CD4-positive, alpha-beta T cell (primary cell): ENCODE results near the gene THAP12. TPM values are rescaled to one million over a fixed set of nuclear protein-coding genes. Genes with fewer than 3 reads are reported as not detected.
A peak's percentile ranks its signal among the peaks of the same experiment; 100 is the strongest.

Experiments
- ATAC-seq: fragments of 200-7000 bp; cut with Tn5 transposase; one replicate; pipeline ENCODE4 v1.10.0; 2022; ENCODE audit warnings: mild to moderate bottlenecking; ENCODE audit not compliant: poor library complexity
- CTCF ChIA-PET: fragments of 350-600 bp; sonication (Branson Sonifier 250); formaldehyde crosslinking; loops from one replicate; lab custom pipeline; 2021; ENCODE audit warnings: antibody characterized with exemption, inconsistent platforms; lab: Charles Lee
- POLR2A ChIA-PET: fragments of 350-600 bp; sonication (Branson Sonifier 250); formaldehyde crosslinking; loops from one replicate; lab custom pipeline; 2021; ENCODE audit warnings: antibody characterized with exemption, inconsistent platforms; lab: Charles Lee
- DNase-seq, 14 experiments: peaks; one replicate each; pipeline ENCODE4 v3.0.0-alpha.2; 2013 to 2020; ENCODE audit warnings: mixed read lengths in 2 of 14
- H3K27ac ChIP-seq, 2 donors: one replicate each; pipeline versions ENCODE4 v1.5.1 to v1.7.0; 2013; ENCODE audit warnings: low read length in 2 of 2, low read depth in 1 of 2, mild to moderate bottlenecking in 1 of 2
- H3K27me3 ChIP-seq, 2 experiments: 1 replicate in 1 of 2; 2 replicates in 1 of 2; pipeline versions ENCODE4 v1.6.1 to v1.7.0; 2013; ENCODE audit warnings: low read length in 2 of 2, control low read depth in 1 of 2, mild to moderate bottlenecking in 1 of 2, moderate library complexity in 1 of 2; ENCODE audit not compliant: insufficient read depth in 2 of 2, control insufficient read depth in 1 of 2
- H3K36me3 ChIP-seq: one replicate; pipeline ENCODE4 v1.6.1; 2013; ENCODE audit warnings: low read length, control low read depth; ENCODE audit not compliant: insufficient read depth
- H3K4me1 ChIP-seq: one replicate; pipeline ENCODE4 v1.6.1; 2013; ENCODE audit warnings: low read length, control low read depth; ENCODE audit not compliant: insufficient read depth
- H3K4me3 ChIP-seq: one replicate; pipeline ENCODE4 v1.5.1; 2013; ENCODE audit warnings: mild to moderate bottlenecking, low read length, moderate library complexity
- H3K9me3 ChIP-seq, 2 experiments: 1 replicate in 1 of 2; 2 replicates in 1 of 2; pipeline versions ENCODE4 v1.6.1 to v1.7.0; 2013; ENCODE audit warnings: low read length in 2 of 2, mild to moderate bottlenecking in 2 of 2, control low read depth in 1 of 2, moderate library complexity in 1 of 2; ENCODE audit not compliant: control insufficient read depth in 1 of 2, insufficient read depth in 1 of 2
- H3K27ac Mint-ChIP-seq: one replicate; pipeline ENCODE4 v1.8.0; 2020; ENCODE audit warnings: mixed read lengths
- H3K27me3 Mint-ChIP-seq: one replicate; pipeline ENCODE4 v1.8.0; 2021; ENCODE audit warnings: mixed read lengths
- H3K36me3 Mint-ChIP-seq: one replicate; pipeline ENCODE4 v1.8.0; 2021; ENCODE audit warnings: low read depth, mixed read lengths
- H3K4me1 Mint-ChIP-seq: one replicate; pipeline ENCODE4 v1.8.0; 2021; ENCODE audit warnings: low read depth, mixed read lengths
- H3K4me3 Mint-ChIP-seq: one replicate; pipeline ENCODE4 v1.8.0; 2020; ENCODE audit warnings: mild to moderate bottlenecking, mixed read lengths
- H3K9me3 Mint-ChIP-seq: one replicate; pipeline ENCODE4 v1.8.0; 2020; ENCODE audit warnings: mixed read lengths
- CTCF ChIP-seq: fragments of 200-600 bp; IDR thresholded peaks from one replicate; pipeline ENCODE4 v1.8.0; 2022; ENCODE audit warnings: antibody characterized with exemption, mild to moderate bottlenecking
- intact Hi-C, 2 experiments: fragments of 100-400 bp; cut with DNase I in 1 of 2; cut with micrococcal nuclease in 1 of 2; formaldehyde crosslinking; loops; one replicate each; pipeline versions ENCODE4 v1.15.1 to v1.9.0; 2023 to 2025; cut with DNase I, micrococcal nuclease
- total RNA-seq, 174 experiments: library from RNA in 2 of 174; stranded (reverse) in 2 of 174; gene quantifications; one replicate each; pipeline ENCODE4 v1.2.3 and lab custom pipeline; 2021 to 2026

The THAP12 gene
- total RNA-seq, 2 experiments from 2014 or later, result 34.8 to 36.3 TPM

- H3K4me1 ChIP-seq, result peaks cover 7% of the 10 kb centered on the region
- no peak overlapping the region for H3K4me3 ChIP-seq
- no peaks in the 10 kb centered on the region for H3K36me3 Mint-ChIP-seq
- H3K9me3 ChIP-seq, result no peaks in the 10 kb centered on the region
- DNase-seq, result peak; percentile 78 to 94 (median 84)
- no peak overlapping the region for H3K27ac Mint-ChIP-seq
- H3K27me3 ChIP-seq, result peaks cover 21% of the 10 kb centered on the region in 2 experiments
- peaks cover 42% of the 10 kb centered on the region for H3K27me3 Mint-ChIP-seq
- no peak overlapping the region for H3K4me3 Mint-ChIP-seq
- H3K4me1 Mint-ChIP-seq, result no peaks in the 10 kb centered on the region
- TF ChIP-seq CTCF, result peak; percentile 84
- ATAC-seq, result peak; percentile 97
- CTCF ChIA-PET, result interaction anchor here (0.6 to 4.2 kb wide), 9 partner anchors 9 to 422 kb away, joined by 3 to 86 read pairs (median 3); no protein-coding TSS in a partner anchor
- H3K27ac ChIP-seq, result no peak overlapping the region
- intact Hi-C loops, result loop anchor here (1.0 to 10.0 kb wide), 6 partner anchors 112 to 614 kb away; no protein-coding TSS in a partner anchor
- H3K9me3 Mint-ChIP-seq, result no peaks in the 10 kb centered on the region
- H3K36me3 ChIP-seq, result no peaks in the 10 kb centered on the region
- POLR2A ChIA-PET, result interaction anchor here (2.7 kb wide), 1 partner anchor 111 kb away, joined by 17 read pairs; no protein-coding TSS in a partner anchor
Measured at GRCh38 chr11:76318744-76319384, 62.1 kb downstream of the THAP12 start.

GRCh38 chr11:76317296-76317695 lies 63.6 kb downstream of the THAP12 start:
- no peaks in the 10 kb centered on the region for H3K4me1 Mint-ChIP-seq
- Histone ChIP-seq H3K27ac (no peak overlapping the region), H3K9me3 (no peaks in the 10 kb centered on the region), H3K4me3 (no peak overlapping the region), H3K36me3 (no peaks in the 10 kb centered on the region), H3K4me1 (peaks cover 7% of the 10 kb centered on the region), H3K27me3 (peaks cover 17 to 21% of the 10 kb centered on the region in 2 experiments)
- H3K27ac Mint-ChIP-seq, result no peak overlapping the region
- TF ChIP-seq CTCF, result no peak
- H3K27me3 Mint-ChIP-seq, result peaks cover 26% of the 10 kb centered on the region
- ChIA-PET CTCF (interaction anchor here (4.2 kb wide), 1 partner anchor 108 kb away, joined by 86 read pairs; no protein-coding TSS in a partner anchor), POLR2A (interaction anchor here (2.7 kb wide), 1 partner anchor 110 kb away, joined by 17 read pairs; no protein-coding TSS in a partner anchor)
- no peaks in the 10 kb centered on the region for H3K9me3 Mint-ChIP-seq
- no peaks in the 10 kb centered on the region for H3K36me3 Mint-ChIP-seq
- ATAC-seq (no peak), DNase-seq (no peak)
- no peak overlapping the region for H3K4me3 Mint-ChIP-seq
- intact Hi-C loops, result loop anchor here in 1 of 2 experiments (5.0 to 10.0 kb wide), 2 partner anchors 515 to 612 kb away; no protein-coding TSS in a partner anchor

GRCh38 chr11:76316726-76317125 lies 64.2 kb downstream of the THAP12 start:
- Mint-ChIP-seq H3K9me3 (no peaks in the 10 kb centered on the region), H3K27me3 (peaks cover 25% of the 10 kb centered on the region), H3K36me3 (no peaks in the 10 kb centered on the region), H3K27ac (no peak overlapping the region), H3K4me1 (no peaks in the 10 kb centered on the region), H3K4me3 (no peak overlapping the region)
- intact Hi-C loops, result loop anchor here in 1 of 2 experiments (5.0 to 10.0 kb wide), 2 partner anchors 514 to 612 kb away; no protein-coding TSS in a partner anchor
- H3K27me3 ChIP-seq, result peaks cover 15 to 19% of the 10 kb centered on the region in 2 experiments
- no peak overlapping the region for H3K4me3 ChIP-seq
- ChIA-PET POLR2A (interaction anchor here (2.7 kb wide), 1 partner anchor 109 kb away, joined by 17 read pairs; no protein-coding TSS in a partner anchor), CTCF (interaction anchor here (4.2 kb wide), 1 partner anchor 108 kb away, joined by 86 read pairs; no protein-coding TSS in a partner anchor)
- H3K4me1 ChIP-seq, result peaks cover 6% of the 10 kb centered on the region
- TF ChIP-seq CTCF, result no peak
- DNase-seq (no peak), ATAC-seq (no peak)
- no peaks in the 10 kb centered on the region for H3K36me3 ChIP-seq
- no peak overlapping the region for H3K27ac ChIP-seq
- H3K9me3 ChIP-seq, result no peaks in the 10 kb centered on the region
